ENCODE data around the gene UPK1A. TPM values are rescaled to one million over a fixed set of nuclear protein-coding genes. Genes with fewer than 3 reads are reported as not detected.
A peak's percentile ranks its signal among the peaks of the same experiment; 100 is the strongest.

The UPK1A gene
- total and polyA plus RNA-seq, 4 donors: 0.54 to 1.5 TPM; not detected in 2

GRCh38 chr19:35642312-35642711, 24.0 kb upstream of the UPK1A start:
- intact Hi-C loops (cut with DNase I): loop anchor here in 1 of 2 donors (2.0 kb wide), 1 partner anchor 14 kb away; the partner anchor contains the start of gene RBM42
- Histone ChIP-seq H3K4me3 (ENCODE audit: low read length in 2 of 2) (no peak overlapping the region), H3K9me3 (ENCODE audit: control insufficient read depth, low read length) (no peaks in the 10 kb centered on the region), H3K36me3 (ENCODE audit: control insufficient read depth in 1 of 2, insufficient read depth in 2 of 2, low read length in 1 of 2) (peaks cover 0 to 2% of the 10 kb centered on the region in 2 donors), H3K4me1 (ENCODE audit: control insufficient read depth in 1 of 2, insufficient read depth in 2 of 2, low read length in 2 of 2) (no peaks in the 10 kb centered on the region), H3K27me3 (ENCODE audit: control insufficient read depth in 1 of 2, insufficient read depth in 2 of 2, low read length in 1 of 2) (no peaks in the 10 kb centered on the region), H3K27ac (ENCODE audit: low read depth in 1 of 2, low read length in 2 of 2) (no peak overlapping the region)
- DNase-seq (no peak), ATAC-seq (ENCODE audit: low FRiP score) (no peak)
- 71 to 72% methylated on average over 10 of the region's 10 CpGs for WGBS, 2 donors

GRCh38 chr19:35642798-35643254, 23.5 kb upstream of the UPK1A start:
- Histone ChIP-seq H3K4me3 (ENCODE audit: low read length in 2 of 2) (peak overlapping the region in 1 of 2 donors; percentile 23), H3K9me3 (ENCODE audit: control insufficient read depth, low read length) (no peaks in the 10 kb centered on the region), H3K27me3 (ENCODE audit: control insufficient read depth in 1 of 2, insufficient read depth in 2 of 2, low read length in 1 of 2) (no peaks in the 10 kb centered on the region), H3K27ac (ENCODE audit: low read depth in 1 of 2, low read length in 2 of 2) (no peak overlapping the region), H3K4me1 (ENCODE audit: control insufficient read depth in 1 of 2, insufficient read depth in 2 of 2, low read length in 2 of 2) (no peaks in the 10 kb centered on the region), H3K36me3 (ENCODE audit: control insufficient read depth in 1 of 2, insufficient read depth in 2 of 2, low read length in 1 of 2) (peaks cover 0 to under 1% of the 10 kb centered on the region in 2 donors)
- no peak for DNase-seq
- no peak for ATAC-seq (ENCODE audit: low FRiP score)
- 35 to 39% methylated on average over 15 of the region's 15 CpGs for WGBS, 2 donors
- intact Hi-C loops (cut with DNase I): loop anchor here in 1 of 2 donors (2.0 kb wide), 1 partner anchor 14 kb away; the partner anchor contains the start of gene RBM42

GRCh38 chr19:35643255-35644205, 22.8 kb upstream of the UPK1A start:
- Histone ChIP-seq H3K27ac (ENCODE audit: low read depth in 1 of 2, low read length in 2 of 2) (peak overlapping the region in 1 of 2 donors; percentile 96), H3K4me3 (ENCODE audit: low read length in 2 of 2) (peak overlapping the region; percentile 23 to 74), H3K9me3 (ENCODE audit: control insufficient read depth, low read length) (no peaks in the 10 kb centered on the region), H3K36me3 (ENCODE audit: control insufficient read depth in 1 of 2, insufficient read depth in 2 of 2, low read length in 1 of 2) (no peaks in the 10 kb centered on the region), H3K27me3 (ENCODE audit: control insufficient read depth in 1 of 2, insufficient read depth in 2 of 2, low read length in 1 of 2) (no peaks in the 10 kb centered on the region), H3K4me1 (ENCODE audit: control insufficient read depth in 1 of 2, insufficient read depth in 2 of 2, low read length in 2 of 2) (no peaks in the 10 kb centered on the region)
- WGBS, 2 donors: 0% methylated on average over 64 to 69 of the region's 69 CpGs
- intact Hi-C loops (cut with DNase I): loop anchor here in 1 of 2 donors (2.0 kb wide), 1 partner anchor 15 kb away; the partner anchor contains the start of gene RBM42
- DNase-seq (peak; percentile 89 to 93), ATAC-seq (ENCODE audit: low FRiP score) (peak; percentile 77)

GRCh38 chr19:35644206-35644986, 21.9 kb upstream of the UPK1A start:
- H3K4me1 ChIP-seq (ENCODE audit: control insufficient read depth in 1 of 2, insufficient read depth in 2 of 2, low read length in 2 of 2): no peaks in the 10 kb centered on the region
- WGBS, 2 donors: 1% methylated on average over 60 of the region's 60 CpGs
- peak; percentile 98 for DNase-seq

GRCh38 chr19:35644987-35645679, 21.2 kb upstream of the UPK1A start:
- Histone ChIP-seq H3K36me3 (ENCODE audit: control insufficient read depth in 1 of 2, insufficient read depth in 2 of 2, low read length in 1 of 2) (no peaks in the 10 kb centered on the region), H3K27ac (ENCODE audit: low read depth in 1 of 2, low read length in 2 of 2) (peak overlapping the region; percentile 2 to 49), H3K9me3 (ENCODE audit: control insufficient read depth, low read length) (no peaks in the 10 kb centered on the region), H3K4me1 (ENCODE audit: control insufficient read depth in 1 of 2, insufficient read depth in 2 of 2, low read length in 2 of 2) (no peaks in the 10 kb centered on the region), H3K27me3 (ENCODE audit: control insufficient read depth in 1 of 2, insufficient read depth in 2 of 2, low read length in 1 of 2) (no peaks in the 10 kb centered on the region), H3K4me3 (ENCODE audit: low read length in 2 of 2) (peak overlapping the region; percentile 32 to 67)
- ATAC-seq (ENCODE audit: low FRiP score) (peak; percentile 73), DNase-seq (peak; percentile 93 to 96)
- intact Hi-C loops (cut with DNase I): no loop called here
- WGBS, 2 donors: 15 to 16% methylated on average over 20 of the region's 20 CpGs

More at GRCh38 chr19:35644206-35644986, 21.9 kb upstream of the UPK1A start:
- H3K27me3 ChIP-seq (ENCODE audit: control insufficient read depth in 1 of 2, insufficient read depth in 2 of 2, low read length in 1 of 2): no peaks in the 10 kb centered on the region
- no peaks in the 10 kb centered on the region for H3K36me3 ChIP-seq (ENCODE audit: control insufficient read depth in 1 of 2, insufficient read depth in 2 of 2, low read length in 1 of 2)
- intact Hi-C loops (cut with DNase I): no loop called here
- peak overlapping the region; percentile 2 to 96 for H3K27ac ChIP-seq (ENCODE audit: low read depth in 1 of 2, low read length in 2 of 2)
- peak; percentile 95 for ATAC-seq (ENCODE audit: low FRiP score)
- no peaks in the 10 kb centered on the region for H3K9me3 ChIP-seq (ENCODE audit: control insufficient read depth, low read length)
- H3K4me3 ChIP-seq (ENCODE audit: low read length in 2 of 2): peak overlapping the region; percentile 32 to 74

- intact Hi-C loops (cut with DNase I): no loop called here
- H3K4me3 ChIP-seq (ENCODE audit: low read length in 2 of 2): no peak overlapping the region
- H3K27ac ChIP-seq (ENCODE audit: low read depth in 1 of 2, low read length in 2 of 2): peak overlapping the region in 1 of 2 donors; percentile 49
- DNase-seq (no peak), ATAC-seq (ENCODE audit: low FRiP score) (no peak)
- no peaks in the 10 kb centered on the region for H3K4me1 ChIP-seq (ENCODE audit: control insufficient read depth in 1 of 2, insufficient read depth in 2 of 2, low read length in 2 of 2)
- H3K36me3 ChIP-seq (ENCODE audit: control insufficient read depth in 1 of 2, insufficient read depth in 2 of 2, low read length in 1 of 2): no peaks in the 10 kb centered on the region
- H3K27me3 ChIP-seq (ENCODE audit: control insufficient read depth in 1 of 2, insufficient read depth in 2 of 2, low read length in 1 of 2): no peaks in the 10 kb centered on the region
- H3K9me3 ChIP-seq (ENCODE audit: control insufficient read depth, low read length): no peaks in the 10 kb centered on the region
- 79 to 90% methylated on average over 7 of the region's 7 CpGs for WGBS, 2 donors
Observed at GRCh38 chr19:35645680-35646511, 20.4 kb upstream of the UPK1A start.

- 0% methylated on average over 46 of the region's 46 CpGs for WGBS, 2 donors
- DNase-seq (peak; percentile 94 to 96), ATAC-seq (ENCODE audit: low FRiP score) (peak; percentile 87)
- intact Hi-C loops (cut with DNase I): no loop called here
- Histone ChIP-seq H3K27me3 (ENCODE audit: control insufficient read depth in 1 of 2, insufficient read depth in 2 of 2, low read length in 1 of 2) (no peaks in the 10 kb centered on the region), H3K27ac (ENCODE audit: low read depth in 1 of 2, low read length in 2 of 2) (peak within 1 kb of the TSS in 1 of 2 donors; percentile 53), H3K36me3 (ENCODE audit: control insufficient read depth in 1 of 2, insufficient read depth in 2 of 2, low read length in 1 of 2) (no peaks in the 10 kb centered on the region), H3K9me3 (ENCODE audit: control insufficient read depth, low read length) (no peaks in the 10 kb centered on the region), H3K4me3 (ENCODE audit: low read length in 2 of 2) (peak within 1 kb of the TSS; percentile 74 to 90), H3K4me1 (ENCODE audit: control insufficient read depth in 1 of 2, insufficient read depth in 2 of 2, low read length in 2 of 2) (no peaks in the 10 kb centered on the region)
Observed at GRCh38 chr19:35648017-35648961, 18.0 kb upstream of the UPK1A start, which contains the start of gene COX6B1. TSS of gene COX6B1 (plus strand) at chr19:35648323. CDS start at chr19:35651244, 2,921 bp downstream.

All from aorta (tissue), 5 donors.